ENCODE results near the gene GET4.
"Not testable (repeated sequence)": the region's sequence is repeated elsewhere in the genome, so short reads cannot be mapped to it uniquely, and the experiment has no call there.

Gene GET4

DNA sequence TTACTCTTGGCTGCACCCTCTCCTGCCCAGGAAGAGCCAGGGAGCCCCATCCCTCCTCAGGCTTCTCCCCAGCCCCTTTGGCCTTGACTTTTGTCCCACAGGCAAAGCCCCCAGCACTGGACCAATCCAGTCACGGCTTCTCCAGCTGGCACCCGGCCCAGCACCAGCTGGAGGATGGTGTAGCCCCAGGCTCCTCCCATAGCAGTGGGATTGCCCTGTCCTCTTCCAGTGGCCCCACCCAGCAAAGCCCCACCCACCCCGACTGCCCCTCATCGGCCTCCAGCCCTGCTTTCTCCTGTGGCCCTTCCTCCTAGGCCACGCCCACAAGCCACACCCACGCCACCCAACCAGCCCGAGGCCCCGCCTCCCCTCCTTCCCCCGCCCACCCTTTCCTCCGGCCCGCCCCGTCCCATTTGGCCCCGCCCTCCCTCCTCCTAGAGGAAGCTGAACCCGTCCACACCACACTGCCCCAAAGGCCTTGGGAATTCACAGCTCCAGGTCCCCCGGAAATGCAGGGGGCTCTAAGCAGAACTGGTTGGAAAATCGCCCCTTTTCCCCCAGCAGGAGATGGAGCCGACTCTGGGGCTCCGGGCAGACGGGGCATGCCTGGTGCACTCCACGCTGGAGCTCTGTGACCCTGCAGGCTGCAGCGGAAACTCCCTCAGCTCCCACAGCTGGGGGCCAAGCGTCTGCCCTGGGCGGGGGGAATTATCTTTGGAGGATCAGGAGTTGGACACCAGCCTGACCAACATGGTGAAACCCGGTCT lies 25.2 kb downstream of the GET4 start:
- DNase-seq = no peak

DNA sequence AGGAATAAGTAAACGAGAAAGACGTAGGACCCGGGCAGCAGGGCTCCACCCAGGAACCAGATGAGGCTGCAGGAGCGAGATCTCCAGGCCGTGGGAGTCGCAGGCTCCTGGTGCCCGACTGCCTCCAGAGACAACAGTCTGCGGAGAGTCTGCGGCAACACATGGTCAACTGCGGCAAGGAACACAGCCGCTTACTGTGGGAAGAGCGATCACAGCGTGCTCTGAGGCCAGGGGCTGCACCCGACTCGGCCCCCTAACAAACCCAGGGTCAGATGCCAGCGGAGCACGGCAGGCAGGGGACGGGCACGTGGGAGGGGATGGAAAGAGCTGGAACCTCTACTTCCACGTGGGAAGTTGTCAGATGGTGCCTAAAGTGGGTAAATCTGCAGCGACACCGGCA lies 26.6 kb downstream of the GET4 start:
- no peak for DNase-seq

GRCh38 chr7:903921-904755 lies 27.8 kb downstream of the GET4 start:
- no peak for DNase-seq

- no peak for DNase-seq
Measured at GRCh38 chr7:904847-905246, 28.5 kb downstream of the GET4 start.

DNA sequence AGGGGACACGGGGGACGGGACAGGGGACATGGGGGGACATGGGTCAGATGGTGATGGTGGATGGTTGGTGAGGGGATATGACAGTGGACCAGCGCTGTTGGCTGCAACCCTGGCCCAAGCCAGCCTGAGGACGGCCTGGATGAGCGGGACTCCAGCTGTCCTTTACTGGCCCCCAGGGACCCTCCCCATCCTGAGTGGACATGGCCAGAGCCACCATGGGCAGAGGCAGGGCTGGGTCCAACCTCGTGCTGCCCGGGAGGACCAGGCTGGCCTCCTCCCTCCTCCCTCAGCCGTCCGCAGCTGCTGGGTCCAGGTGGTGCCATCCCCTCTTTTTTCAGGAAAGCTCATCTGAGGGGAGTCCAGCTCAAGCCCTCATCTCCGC lies 30.4 kb downstream of the GET4 start:
- no peak for DNase-seq

GRCh38 chr7:907158-907980 lies 31.0 kb downstream of the GET4 start:
- DNase-seq = no peak

DNA sequence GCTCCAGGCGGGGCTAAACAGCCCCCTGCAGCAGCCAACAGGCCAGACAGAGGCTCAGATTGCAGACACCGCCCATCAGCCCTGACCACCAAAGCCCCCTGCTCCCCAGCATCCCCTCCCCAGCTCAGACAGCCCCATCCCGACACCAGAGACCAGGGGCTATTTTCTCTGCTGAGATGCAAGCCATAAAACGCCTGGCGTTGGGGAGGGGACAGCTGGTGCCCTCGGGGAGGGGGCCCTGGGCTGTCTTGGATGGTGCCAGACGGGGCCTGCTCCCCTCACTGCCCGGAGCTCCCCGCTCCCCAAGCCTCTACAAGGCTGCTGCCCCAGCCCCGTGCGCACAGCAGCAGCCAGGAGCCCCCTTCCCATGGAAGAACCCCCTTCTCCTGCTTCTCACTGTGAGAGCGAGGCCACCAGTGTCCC lies 31.8 kb downstream of the GET4 start:
- DNase-seq = no peak

GRCh38 chr7:908591-909357 lies 32.4 kb downstream of the GET4 start:
- not testable (repeated sequence) for DNase-seq

- DNase-seq = no peak
Measured at GRCh38 chr7:909358-910329, 33.3 kb downstream of the GET4 start.

GRCh38 chr7:910441-910861 lies 34.1 kb downstream of the GET4 start:
- DNase-seq = no peak

GRCh38 chr7:910931-911431 lies 34.6 kb downstream of the GET4 start:
- no peak for DNase-seq

- DNase-seq = no peak
Measured at GRCh38 chr7:911791-912480, 35.6 kb downstream of the GET4 start.

DNA sequence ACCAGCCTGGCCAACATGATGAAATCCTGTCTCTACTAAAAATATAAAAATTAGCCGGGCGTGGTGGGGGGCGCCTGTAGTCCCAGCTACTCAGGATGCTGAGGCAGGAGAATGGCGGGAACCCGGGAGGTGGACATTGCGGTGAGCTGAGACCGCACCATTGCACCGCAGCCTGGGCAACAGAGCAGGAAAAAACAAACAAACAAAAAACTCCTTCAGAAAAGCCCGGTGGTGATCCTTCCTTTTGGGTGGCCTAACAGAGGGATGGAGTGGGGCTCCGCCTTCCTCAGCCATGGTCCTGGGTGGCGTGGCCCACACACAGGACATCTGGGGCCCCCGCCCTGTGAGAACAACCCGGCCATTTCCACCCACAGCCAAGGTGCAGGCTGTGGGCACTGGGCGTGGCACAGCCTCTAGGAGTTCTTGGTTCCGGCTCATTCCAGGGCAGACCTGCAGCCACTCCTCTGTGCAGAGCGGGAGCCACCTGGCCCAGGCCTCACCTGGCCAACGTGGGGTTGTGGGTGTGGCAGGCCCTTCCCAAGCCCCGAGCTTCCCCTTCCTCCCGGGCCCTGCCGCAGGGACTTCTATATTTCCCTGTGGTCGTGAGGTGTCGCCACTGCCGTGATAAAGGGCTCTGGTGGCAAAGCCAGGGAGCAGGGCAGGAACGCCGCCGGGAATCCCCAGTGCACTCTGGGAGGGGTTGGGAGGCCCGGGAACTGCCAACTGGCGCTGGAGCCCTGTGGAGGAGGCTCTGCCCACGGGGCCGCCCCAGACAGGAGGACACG lies 37.6 kb downstream of the GET4 start:
- DNase-seq = no peak

DNA sequence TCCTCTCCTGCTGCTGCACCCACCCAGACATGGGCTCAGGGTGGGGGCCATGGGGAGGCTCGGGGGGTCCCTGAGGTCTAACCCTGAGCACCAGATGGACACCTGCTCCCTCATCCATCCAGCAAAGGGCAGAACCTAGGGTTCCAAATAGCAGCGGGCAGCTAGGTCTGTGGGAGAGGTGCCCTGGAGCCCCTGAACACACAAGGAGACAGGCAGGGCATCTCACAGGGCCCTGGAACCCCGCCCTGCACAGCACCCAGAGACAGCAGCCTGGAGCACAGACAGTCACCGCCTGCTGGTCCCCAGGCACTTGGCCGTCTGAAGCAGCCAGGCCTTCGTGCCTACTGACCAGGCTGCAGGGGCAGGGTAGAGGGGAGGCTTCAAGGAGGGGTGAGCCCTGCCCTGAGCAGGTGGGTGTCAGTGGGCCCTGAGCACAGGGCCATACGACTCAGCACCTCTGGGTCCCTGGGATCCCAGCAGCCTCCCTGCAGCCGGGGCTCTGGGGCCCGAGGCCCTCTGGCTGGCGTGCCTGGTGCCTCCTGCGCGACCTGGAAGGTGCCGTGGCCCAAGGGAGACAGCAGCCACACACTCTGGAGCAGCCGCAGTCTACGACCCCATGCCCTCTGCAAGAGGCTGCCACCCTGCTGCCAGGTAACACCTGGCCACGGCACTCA lies 38.3 kb downstream of the GET4 start:
- no peak for DNase-seq

DNA sequence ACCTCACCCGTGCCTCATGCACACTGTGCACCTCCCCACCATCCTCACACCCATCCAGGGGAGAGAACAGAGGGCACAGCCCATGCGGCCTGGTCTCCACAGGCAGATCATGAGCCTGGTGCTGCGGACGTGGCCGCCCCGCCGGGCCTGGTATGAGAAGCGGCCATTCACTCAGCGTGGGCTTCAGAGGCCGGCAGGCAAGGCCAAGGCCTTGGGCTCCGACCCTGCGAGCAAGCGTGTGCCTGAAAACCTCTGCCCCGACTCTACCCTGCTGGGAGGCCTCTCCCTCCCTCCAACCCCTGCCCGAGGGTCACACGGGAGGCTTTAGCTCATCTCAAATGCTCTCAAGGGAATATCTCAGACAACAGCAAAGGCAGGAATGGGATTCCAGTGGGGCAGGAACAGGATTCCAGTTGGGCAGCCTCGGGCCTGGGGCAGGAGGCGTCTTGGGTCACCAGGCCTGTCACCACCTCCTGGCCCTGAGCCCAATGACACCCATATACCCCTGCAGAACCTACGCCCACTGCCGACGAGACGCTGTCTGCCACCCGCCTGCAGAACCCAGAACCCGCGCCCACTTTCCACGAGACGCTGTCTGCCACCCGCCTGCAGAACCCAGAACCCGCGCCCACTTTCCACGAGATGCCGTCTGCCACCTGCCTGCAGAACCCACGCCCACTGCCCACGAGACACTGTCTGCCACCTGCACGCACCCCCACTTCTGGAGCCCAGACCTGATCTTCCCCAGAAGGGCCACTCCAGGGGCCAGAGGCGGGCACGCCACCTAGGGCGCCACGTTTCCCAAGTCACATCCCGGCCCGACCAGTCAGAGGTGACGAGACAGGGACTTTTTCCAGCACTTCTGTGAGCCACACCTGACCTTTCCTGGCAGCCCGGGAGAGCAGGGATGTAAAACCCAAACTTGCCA lies 39.2 kb downstream of the GET4 start:
- DNase-seq = no peak

GRCh38 chr7:916291-916941 lies 40.1 kb downstream of the GET4 start:
- no peak for DNase-seq
